SW 1271 (cell line): ENCODE data around the gene RABL2B.

Experiments used
- DNase-seq, 2 experiments: peaks; one replicate each; lab custom pipeline; 2025; lab: John Stamatoyannopoulos, UW

The RABL2B gene

DNA sequence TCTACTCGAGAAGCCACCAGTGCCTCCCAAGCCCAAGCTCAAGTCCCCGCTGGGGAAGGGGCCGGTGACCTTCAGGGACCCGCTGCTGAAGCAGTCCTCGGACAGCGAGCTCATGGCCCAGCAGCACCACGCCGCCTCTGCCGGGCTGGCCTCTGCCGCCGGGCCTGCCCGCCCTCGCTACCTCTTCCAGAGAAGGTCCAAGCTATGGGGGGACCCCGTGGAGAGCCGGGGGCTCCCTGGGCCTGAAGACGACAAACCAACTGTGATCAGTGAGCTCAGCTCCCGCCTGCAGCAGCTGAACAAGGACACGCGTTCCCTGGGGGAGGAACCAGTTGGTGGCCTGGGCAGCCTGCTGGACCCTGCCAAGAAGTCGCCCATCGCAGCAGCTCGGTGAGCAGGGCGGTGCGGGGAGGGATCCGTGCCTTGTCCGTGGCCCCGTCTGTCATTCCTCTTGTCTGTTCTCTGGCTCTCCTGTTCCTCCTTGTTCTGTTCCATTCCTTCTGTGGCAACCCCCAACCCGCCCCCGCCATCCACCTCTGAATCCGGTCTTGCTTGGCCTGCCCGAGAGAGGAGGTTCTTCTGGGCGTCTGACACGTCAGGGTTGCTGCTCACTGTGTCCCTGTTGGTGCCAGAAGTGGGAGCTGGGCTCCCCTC lies 61.3 kb downstream of the RABL2B start:
- no peak for DNase-seq

DNA sequence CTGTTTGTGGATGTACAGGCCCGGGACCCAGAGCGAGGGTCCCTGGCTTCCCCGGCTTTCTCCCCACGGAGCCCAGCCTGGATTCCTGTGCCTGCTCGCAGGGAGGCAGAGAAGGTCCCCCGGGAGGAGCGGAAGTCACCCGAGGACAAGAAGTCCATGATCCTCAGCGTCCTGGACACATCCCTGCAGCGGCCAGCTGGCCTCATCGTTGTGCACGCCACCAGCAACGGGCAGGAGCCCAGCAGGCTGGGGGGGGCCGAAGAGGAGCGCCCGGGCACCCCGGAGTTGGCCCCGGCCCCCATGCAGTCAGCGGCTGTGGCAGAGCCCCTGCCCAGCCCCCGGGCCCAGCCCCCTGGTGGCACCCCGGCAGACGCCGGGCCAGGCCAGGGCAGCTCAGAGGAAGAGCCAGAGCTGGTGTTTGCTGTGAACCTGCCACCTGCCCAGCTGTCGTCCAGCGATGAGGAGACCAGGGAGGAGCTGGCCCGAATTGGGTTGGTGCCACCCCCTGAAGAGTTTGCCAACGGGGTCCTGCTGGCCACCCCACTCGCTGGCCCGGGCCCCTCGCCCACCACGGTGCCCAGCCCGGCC lies 62.1 kb downstream of the RABL2B start:
- no peak for DNase-seq

DNA sequence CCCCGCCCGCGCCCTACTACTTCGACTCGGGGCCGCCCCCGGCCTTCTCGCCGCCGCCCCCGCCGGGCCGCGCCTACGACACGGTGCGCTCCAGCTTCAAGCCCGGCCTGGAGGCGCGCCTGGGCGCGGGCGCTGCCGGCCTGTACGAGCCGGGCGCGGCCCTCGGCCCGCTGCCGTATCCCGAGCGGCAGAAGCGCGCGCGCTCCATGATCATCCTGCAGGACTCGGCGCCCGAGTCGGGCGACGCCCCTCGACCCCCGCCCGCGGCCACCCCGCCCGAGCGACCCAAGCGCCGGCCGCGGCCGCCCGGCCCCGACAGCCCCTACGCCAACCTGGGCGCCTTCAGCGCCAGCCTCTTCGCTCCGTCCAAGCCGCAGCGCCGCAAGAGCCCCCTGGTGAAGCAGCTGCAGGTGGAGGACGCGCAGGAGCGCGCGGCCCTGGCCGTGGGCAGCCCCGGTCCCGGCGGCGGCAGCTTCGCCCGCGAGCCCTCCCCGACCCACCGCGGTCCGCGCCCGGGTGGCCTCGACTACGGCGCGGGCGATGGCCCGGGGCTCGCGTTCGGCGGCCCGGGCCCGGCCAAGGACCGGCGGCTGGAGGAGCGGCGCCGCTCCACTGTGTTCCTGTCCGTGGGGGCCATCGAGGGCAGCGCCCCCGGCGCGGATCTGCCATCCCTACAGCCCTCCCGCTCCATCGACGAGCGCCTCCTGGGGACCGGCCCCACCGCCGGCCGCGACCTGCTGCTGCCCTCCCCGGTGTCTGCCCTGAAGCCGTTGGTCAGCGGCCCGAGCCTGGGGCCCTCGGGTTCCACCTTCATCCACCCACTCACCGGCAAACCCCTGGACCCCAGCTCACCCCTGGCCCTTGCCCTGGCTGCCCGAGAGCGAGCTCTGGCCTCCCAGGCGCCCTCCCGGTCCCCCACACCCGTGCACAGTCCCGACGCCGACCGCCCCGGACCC lies 62.9 kb downstream of the RABL2B start:
- no peak for DNase-seq

DNA sequence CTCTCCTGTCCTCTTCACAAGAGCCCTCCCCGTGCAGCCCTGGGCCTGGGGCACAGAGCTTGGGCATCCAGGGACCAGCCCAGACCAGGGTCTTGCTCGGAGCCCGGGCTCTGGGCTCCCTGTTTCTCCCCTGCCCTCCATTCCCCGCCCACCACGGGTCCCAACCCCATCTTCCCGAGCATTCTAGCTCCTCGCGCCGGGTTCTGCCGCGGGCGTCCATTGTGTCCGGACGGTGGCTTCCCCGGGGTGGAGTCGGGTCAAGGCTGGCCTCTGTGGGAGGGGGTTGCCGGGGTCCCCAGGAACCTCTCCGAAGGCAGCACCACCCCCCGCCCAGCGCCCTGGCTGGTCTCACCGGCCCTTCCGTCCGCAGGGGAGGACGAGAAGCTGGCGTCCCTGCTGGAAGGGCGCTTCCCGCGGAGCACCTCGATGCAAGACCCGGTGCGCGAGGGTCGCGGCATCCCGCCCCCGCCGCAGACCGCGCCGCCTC lies 63.6 kb downstream of the RABL2B start:
- no peak for DNase-seq

DNA sequence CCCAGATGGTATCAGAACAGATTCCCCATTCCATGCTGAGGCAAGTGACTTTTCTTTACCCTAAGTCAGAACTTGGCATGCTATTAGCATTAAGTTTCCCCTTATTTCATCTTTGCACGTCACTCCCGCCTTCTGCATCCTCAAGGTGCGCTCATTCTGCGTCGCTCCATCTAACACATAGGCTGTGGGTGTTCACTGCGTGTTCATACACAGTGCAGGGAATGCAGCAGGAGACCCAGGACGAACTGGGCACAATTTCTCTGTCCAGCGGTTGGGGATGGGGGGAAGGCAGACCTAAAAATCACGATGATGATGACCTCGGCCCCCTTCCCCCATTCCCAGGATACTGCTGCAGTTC lies 65.1 kb downstream of the RABL2B start:
- no peak for DNase-seq

DNA sequence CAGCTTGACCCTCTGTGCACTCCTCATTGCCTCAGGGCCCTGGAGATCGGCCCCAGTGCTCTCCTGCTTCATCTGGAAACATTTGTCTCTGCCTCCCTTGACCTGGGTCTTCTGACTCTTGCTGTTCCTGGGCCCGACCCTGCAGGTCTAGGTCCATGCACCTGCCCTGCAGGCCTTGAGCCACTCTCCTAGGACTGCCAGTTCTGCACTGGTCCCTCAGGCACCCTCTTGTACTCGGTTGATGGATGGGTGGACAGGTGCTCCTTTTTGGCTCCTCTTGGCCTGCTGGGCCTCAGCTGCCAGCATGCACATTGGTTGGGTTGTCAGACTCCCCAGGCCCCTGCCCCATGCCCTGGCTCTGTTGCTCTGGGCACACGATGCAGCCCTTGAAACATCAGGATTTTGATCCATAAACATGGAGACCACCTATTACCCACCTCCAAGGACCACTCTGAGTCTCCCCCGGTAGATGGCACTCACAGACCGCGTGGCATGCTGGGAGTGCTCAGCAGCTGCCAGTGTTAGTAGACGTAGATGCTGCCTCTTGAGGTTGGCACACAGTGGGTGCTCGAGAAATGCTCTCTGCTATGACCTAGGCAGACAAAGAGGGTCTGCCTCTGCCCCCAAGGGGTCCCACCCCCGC lies 65.6 kb downstream of the RABL2B start:
- no peak for DNase-seq
